ENCODE data around the gene PRKD2.
A peak's percentile ranks its signal among the peaks of the same experiment; 100 is the strongest.
"Not testable (repeated sequence)": the region's sequence is repeated elsewhere in the genome, so short reads cannot be mapped to it uniquely, and the experiment has no call there.

Gene PRKD2

GRCh38 chr19:46634656-46635218, 82.2 kb downstream of the PRKD2 start:
- H3K4me3 ChIP-seq (ENCODE audit: low read depth, low read length): peak overlapping the region; percentile 47

- peak overlapping the region; percentile 47 for H3K4me3 ChIP-seq (ENCODE audit: low read depth, low read length)
Observed at GRCh38 chr19:46634045-46634655, 82.8 kb downstream of the PRKD2 start.

- H3K4me3 ChIP-seq (ENCODE audit: low read depth, low read length): no peak overlapping the region
Observed at GRCh38 chr19:46633130-46633529, 83.8 kb downstream of the PRKD2 start.

- H3K4me3 ChIP-seq (ENCODE audit: low read depth, low read length): no peak overlapping the region
Observed at GRCh38 chr19:46631481-46631880, 85.4 kb downstream of the PRKD2 start.

GRCh38 chr19:46630586-46631205, 86.2 kb downstream of the PRKD2 start:
- H3K4me3 ChIP-seq (ENCODE audit: low read depth, low read length): no peak overlapping the region

- H3K4me3 ChIP-seq (ENCODE audit: low read depth, low read length): no peak overlapping the region
Observed at GRCh38 chr19:46629546-46630025, 87.3 kb downstream of the PRKD2 start.

GRCh38 chr19:46628970-46629369, 87.9 kb downstream of the PRKD2 start:
- not testable (repeated sequence) for H3K4me3 ChIP-seq (ENCODE audit: low read depth, low read length)

GRCh38 chr19:46626446-46626845, 90.5 kb downstream of the PRKD2 start:
- H3K4me3 ChIP-seq (ENCODE audit: low read depth, low read length): no peak overlapping the region

- H3K4me3 ChIP-seq (ENCODE audit: low read depth, low read length): no peak overlapping the region
Observed at GRCh38 chr19:46625731-46626130, 91.2 kb downstream of the PRKD2 start.

- H3K4me3 ChIP-seq (ENCODE audit: low read depth, low read length): no peak within 1 kb of the TSS
Observed at GRCh38 chr19:46624958-46625661, 91.8 kb downstream of the PRKD2 start, which contains the start of gene PTGIR. Gene PTGIR (minus strand): TSS chr19:46625089. CDS start chr19:46624225, 864 bp downstream.

Data from iPS-11a (cell line).